ENCODE data around the gene SCLT1.
A peak's percentile ranks its signal among the peaks of the same experiment; 100 is the strongest.

Gene SCLT1

DNA sequence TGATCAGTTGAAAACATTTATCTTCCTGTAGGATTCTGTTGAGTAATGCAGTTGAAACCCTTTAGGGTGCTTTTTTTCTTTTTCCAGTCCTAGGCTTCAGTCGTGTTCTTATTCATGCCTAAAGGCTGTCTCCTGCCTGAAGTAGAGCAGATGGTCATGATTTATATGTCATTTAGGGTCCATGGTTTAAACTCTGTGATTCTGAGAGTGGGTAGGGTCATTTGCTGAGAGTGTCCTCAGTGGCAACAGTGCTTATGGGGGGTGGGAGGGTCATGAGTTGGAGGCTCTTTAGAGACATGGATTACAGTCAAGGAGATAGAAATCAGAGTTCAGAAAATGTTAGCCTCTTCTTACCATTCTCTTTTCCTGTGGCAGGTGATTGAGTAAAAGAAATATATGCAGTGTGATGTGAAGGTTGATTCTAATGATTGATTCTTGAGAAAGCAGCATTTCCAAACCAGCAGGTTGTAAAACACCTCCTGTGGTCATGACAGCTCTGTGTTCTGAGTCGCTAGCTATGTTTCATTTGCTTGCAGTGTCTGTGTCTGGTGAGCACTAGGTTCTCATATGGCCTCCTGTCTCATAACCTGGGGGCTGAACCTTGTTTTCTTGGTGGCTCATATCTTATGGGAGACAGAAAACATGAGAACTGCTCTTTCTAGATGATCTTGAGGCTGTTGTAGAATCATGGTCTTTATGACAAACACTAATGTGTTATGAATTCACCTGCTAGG is 223.4 kb downstream of the SCLT1 start:
- DNase-seq (ENCODE audit: low read depth) = no peak

DNA sequence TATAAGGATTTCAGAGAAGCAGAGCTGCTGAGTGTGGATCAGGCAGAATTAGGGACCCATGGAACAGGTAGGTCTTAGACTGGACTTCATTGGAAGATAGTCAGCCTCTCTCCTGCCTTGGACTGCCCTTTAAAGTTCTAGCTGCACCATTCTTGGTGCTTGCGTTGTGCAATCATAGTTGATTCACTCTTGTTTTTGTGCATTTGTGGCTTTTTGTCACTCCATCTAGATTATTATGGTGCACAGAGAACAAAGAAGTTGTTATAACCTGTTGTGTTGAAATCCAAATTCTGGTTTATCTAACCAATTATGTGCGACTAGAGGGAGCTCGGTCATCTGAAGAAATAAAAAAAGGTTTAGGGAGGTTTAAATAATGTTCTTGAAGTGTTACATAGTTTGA is 224.6 kb downstream of the SCLT1 start:
- no peak for DNase-seq (ENCODE audit: low read depth)

DNA sequence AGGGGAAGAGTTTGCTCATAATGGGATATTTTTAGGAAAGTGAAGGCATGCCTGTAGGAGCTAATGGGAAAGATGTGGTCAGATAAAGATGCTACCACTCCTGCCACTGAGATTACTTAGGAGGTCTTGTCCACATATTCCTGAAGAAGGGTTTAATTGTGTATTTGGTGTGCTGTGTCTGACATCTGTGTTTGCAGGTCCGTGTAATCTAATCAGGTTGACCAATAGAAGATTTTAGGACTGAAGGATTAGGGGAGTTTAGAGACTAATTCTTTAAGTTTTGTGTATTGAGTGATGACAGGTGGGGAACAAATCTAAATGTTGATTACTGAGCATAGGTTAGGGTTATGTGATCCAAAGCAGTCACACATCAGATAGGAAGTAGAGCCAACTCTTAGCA is 226.6 kb downstream of the SCLT1 start:
- DNase-seq (ENCODE audit: low read depth) = no peak

DNA sequence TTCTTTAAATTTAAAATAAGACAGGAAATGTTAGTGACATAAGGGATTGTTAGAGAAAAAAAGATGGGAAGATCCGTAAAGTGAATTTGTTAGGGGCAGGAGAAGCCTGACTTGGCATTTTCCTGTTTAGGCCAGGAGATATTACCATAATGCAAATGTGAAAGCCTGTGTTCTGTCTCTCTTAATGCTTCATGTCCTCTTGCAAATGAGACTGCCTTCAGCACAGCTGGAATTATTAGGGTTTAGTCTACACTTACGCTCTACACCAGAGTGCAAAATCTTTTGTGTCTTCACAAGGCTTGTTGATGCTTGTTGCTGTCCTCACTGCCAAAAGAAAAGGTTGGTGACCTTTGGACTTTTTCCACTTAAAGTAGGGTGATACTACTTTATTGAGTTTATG is 227.1 kb downstream of the SCLT1 start:
- no peak for DNase-seq (ENCODE audit: low read depth)

DNA sequence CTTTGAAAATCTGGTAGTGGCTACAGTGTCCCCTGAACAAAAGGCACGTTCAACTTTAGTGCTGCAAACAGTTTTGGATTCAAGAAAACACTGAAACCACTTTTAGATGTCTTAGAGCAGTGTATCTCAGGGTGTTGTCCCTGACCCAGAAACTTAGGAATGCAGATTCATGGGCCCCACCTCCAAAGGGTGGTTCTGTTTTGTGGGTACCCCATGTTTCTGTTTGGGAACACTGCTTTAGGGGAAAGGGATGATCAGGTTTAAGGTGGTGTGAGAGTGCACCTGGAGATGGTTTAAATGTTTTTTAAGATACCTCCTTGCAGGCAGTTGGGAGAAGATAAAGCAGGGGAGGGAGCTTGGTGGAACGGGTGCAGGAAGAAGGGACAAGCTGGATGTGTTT is 228.2 kb downstream of the SCLT1 start:
- DNase-seq (ENCODE audit: low read depth) = no peak

DNA sequence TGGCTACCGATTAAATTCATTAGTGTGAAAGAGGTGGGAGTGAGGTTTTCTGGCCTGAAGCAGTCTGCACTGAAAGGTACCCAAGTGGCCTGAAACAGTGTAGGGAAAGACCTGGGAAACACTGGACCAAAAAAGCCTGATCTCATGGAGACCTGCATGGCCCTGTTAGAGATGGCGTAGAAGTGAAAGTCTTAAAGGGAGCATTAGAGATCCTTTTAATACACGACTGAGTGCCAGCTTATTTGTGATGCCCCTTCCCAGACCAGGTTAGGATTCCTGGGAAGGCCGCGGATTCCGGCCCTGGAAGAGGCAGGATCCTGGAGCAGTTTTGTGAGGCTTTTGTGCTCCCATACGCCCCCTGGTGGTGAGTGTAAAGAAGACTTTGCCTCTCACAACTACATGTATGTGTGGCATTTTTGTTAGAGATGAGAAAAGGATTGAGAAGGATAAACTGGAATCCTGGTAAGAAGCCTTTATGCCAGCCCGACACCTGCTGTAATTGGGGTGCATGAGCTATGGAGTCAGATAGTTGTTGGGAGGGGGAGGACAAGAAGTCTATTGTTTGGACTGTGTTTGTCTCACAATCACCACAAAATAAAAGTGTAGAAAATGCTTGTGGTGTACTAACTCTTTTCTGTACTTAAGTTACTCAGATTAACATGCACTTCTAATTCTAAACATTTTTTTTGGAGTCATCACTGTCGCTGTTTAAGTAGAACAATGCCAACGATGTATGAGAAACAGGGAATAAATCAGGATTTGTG is 229.8 kb downstream of the SCLT1 start:
- peak; percentile 68 for DNase-seq (ENCODE audit: low read depth)

DNA sequence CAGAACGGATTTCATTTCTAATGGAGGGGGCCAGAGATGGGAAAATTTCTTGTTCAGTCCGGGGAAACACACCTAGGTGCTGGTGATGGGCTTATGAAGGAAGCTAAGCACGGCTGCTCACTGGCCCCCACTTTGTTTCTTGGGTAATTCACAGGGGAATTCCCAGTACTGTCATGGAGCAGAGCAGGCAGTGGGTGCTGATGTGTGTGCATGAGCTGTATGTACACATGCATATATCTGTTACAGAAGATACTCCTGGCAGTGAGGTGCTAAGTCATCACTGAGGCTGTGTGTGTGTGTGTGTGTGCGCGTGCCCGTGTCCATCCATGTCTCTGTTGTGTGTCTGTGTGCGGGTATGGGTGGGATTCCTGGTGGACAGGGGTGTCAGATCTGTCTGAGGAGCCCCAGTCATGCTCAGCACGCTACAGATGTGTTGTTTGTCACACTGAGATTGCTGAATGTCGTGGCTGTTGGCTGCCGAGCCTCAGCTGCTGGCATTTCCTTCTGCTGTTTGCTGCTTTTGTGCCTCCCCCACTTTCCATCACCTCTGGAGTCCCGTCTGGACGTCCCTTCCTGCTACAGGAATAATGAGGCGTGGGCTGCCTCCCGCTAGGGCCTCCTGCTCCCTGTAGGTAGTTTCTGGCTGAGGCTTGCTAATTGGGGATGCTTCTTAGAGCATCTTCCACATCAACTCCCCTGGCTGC is 230.6 kb downstream of the SCLT1 start:
- no peak for DNase-seq (ENCODE audit: low read depth)

DNA sequence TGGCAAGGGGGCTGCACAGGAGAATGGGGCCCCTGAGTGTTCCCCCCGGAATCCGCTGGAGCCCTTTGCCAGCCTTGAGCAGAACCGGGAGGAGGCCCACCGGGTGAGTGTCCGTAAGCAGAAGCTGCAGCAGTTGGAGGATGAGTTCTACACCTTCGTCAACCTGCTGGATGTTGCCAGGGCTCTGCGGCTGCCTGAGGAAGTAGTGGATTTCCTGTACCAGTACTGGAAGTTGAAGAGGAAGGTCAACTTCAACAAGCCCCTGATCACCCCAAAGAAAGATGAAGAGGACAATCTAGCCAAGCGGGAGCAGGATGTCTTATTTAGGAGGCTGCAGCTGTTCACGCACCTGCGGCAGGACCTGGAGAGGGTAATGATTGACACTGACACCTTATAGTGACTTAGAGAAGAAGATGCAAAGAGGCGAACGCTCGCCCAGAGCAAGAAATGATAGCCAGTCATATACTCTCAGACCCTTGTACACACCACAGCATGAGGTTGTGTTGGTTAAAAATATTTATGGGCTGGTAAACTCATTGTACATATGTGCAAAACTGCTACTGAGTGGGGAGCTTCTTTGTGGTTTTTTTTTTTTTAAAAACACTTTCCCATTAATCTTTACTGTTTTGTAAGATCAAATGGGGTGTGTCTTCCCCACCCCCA is 231.4 kb downstream of the SCLT1 start:
- DNase-seq (ENCODE audit: low read depth) = no peak

DNA sequence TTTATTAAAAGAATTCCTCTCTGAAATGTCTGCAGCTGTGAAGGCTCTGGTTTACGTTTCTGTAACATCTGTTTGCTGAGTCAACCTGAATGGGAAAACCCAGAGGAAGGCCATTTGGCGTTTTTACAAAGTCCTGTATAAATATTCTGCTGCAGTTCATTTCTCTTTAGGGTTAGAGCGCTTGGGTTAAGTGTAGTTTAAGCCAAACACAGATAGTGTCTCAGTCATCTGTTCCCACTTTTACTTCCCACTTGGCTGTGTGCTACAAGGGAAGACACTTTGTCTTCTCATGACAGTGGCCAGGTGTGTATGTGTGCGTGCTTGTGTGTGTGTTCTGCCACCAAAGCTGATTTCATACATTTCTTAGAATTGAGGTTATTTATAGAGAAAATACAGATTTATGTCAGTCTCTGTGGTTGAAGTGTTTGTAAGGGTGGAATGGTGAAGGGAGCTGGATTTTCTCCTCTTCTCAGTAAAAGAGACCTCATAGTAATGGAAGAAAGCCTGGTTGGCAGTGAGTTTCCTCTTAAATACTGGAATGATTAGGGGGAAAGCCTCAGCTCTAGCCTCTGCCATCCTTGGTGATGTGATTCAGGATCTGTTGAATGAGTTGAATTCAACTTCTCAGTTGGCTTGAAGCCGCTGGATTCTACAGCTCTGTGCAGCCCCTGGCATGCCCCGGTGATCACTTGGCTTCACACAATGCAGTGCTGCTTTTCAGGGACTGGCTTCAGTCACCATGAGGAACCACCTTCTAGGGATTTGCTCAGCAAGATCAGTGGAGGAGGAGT is 233.3 kb downstream of the SCLT1 start:
- DNase-seq (ENCODE audit: low read depth) = peak; percentile 30

DNA sequence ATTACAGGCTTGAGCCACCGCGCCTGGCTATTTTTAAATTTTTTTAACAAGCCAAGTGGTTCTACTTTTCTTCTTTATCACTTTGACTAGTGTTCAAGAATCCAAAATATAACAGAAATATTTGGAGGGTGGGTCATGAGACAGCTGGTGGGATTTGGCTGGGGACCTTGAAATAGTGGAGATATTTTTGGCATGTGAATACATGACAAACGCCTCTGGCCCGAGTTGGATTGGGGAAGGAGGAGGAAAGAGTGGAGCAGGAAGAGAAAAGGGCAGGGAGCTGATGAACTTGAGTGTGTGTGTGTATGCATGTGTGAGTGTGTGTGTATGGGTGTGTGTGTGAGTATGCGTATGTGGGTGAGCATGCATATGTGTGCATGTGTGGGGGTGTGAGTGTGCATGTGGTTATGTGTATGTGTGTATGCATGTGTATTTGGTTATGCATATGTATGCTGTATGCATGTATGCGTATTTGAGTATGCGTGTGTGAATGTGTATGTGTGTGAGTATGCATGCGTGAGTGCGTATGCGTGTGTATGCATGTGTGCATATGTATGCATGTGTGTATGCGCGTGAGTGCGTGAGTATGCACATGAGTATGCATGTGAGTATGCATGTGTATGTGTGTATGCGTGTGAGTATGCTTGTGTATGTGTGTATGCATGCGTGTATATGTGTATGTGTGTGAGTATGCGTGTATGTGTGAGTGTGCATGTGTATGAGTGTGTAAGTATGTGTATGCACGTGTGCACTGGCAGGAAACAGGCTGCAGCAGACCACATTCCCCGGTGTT is 234.3 kb downstream of the SCLT1 start:
- DNase-seq (ENCODE audit: low read depth) = peak; percentile 31

DNA sequence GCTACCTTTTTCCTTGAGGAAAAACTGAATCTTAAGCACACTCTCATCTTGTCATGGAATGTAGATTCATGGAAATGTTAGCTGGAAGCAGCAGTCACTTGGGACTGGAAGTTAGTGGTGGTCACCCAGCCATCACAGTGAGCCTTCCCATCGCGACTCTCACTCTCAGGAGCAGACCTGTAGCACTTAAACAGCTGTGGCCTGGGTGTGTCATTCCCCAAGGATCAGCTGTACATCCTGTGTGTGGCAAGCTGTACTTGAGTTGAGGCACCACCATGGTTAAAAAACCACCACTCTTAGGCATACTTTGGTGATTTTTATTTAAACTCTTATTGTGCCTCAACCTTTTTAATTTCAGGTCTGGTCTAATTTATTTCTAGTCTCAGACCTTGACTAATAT is 237.1 kb downstream of the SCLT1 start:
- DNase-seq (ENCODE audit: low read depth) = no peak

DNA sequence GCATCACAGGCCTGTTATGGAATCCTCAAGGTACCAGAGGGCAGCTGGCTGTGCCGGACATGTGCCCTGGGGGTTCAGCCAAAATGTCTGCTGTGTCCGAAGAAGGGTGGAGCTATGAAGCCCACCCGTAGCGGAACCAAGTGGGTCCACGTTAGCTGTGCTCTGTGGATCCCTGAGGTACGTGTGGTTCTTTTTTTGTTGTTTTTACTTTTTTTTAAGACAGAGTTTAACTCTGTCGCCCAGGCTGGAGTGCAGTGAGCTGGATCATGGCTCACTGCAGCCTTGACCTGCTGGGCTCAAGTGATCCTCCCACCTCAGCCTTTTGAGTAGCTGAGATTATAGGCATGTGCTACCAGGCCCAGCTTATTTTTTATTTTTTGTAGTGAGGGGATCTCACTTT is 237.7 kb downstream of the SCLT1 start:
- DNase-seq (ENCODE audit: low read depth) = no peak

DNA sequence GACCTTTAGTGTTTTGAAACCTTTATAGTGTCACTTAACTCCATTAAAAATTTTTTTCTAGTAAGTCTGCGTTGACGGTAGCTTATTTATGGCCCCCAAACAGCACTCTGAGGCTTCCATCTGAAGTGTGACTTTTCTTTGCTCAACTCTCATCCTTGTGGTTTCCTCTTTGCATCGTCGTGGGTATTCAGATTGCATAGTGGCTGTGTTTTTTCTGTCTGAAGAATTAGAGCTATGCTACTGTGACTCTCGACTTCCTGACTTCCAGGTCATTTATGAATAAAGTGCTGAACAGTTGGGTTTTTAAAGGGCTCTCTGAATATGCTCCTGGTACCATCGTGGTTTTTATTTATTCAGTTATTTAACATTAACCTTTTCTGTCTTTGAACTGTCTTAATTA is 238.9 kb downstream of the SCLT1 start:
- DNase-seq (ENCODE audit: low read depth) = no peak

DNA sequence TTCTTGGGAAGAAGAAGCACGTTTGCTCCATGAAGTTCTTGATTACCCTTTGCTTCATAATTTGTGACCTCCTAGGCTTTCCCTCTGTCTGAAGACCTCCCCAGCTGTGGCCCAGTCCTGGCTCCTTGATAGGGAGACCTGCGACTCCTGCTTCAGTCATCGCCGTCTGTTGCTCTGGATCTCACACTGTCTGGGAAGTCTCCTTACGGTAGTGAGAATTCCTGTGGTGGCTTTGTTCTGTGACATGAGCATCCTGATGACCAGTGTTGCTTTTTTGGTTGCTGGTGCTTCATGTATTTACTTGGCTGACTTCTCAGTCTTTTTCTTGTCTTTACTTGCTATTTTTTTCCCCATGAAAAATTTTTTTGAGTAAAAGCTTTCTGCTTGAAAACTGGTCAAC is 239.6 kb downstream of the SCLT1 start:
- DNase-seq (ENCODE audit: low read depth) = no peak

DNA sequence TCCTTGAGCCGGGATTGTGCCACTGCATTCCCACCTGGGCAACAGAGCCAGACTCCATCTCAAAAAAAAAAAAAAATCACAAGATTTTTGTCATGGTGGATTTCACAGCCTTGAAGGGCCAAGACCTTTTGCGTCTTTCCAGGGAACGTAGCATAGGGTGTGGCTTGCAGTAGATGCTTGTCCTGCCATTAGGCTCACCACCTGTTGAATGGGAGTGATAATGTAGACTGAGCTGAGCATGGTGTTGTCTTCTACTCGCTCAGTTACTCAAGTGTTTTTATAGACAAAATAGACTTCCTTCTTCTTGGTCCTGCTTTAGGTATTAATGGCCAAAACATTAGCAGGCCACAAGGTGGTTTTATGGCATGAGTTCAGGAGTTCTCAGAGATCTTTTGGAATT is 243.1 kb downstream of the SCLT1 start:
- no peak for DNase-seq (ENCODE audit: low read depth)

DNA sequence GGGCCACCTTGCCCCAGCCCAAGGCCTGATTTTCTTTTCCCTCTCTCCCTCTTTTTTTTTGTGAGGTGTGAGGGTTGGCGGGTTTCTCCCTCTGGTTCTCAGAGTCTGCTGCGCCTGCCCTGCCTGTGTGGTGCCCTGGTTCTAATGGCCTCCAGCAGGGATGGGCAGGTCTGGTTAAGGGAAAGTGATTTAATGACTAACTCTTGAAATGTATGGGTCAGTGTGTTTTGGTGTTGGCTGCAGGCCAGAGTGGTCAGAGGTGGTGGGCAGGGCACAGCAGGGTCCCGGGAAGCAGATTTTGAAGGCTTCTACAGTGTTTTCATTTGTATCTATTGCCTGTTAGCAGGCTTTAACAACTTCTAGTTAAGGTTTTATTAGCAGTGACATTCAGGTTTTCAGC is 244.9 kb downstream of the SCLT1 start:
- DNase-seq (ENCODE audit: low read depth) = no peak

DNA sequence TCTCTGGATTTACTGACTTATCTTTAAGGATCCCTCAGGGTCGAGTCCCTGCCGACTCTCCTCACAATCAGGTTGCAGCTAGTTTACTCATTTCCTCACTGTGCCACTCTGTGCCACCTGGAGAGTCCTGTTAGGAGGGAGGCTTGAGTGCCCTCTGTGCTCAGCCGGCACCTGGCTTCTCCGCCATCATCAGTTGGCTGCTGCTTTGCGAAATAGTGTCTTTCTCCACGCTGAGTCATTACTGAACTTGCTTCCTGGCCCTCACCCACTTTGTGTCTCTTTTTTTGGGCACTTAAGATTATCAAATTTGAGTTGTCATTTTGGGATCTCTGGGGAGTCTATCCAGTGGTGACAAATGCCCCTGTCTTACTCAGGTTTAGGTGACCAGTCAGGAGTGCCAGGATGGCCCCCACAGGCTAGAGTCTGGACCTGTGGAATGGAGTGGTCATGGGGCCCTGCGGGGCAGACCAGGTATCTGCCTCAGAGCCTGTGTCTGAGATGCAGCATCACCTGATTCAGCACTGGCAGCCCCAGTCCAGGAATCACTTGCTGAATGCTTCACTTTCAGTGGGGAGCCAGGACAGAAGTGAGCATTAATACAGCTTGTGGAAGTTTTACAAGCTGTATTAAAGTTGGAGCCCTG is 246.1 kb downstream of the SCLT1 start:
- no peak for DNase-seq (ENCODE audit: low read depth)

DNA sequence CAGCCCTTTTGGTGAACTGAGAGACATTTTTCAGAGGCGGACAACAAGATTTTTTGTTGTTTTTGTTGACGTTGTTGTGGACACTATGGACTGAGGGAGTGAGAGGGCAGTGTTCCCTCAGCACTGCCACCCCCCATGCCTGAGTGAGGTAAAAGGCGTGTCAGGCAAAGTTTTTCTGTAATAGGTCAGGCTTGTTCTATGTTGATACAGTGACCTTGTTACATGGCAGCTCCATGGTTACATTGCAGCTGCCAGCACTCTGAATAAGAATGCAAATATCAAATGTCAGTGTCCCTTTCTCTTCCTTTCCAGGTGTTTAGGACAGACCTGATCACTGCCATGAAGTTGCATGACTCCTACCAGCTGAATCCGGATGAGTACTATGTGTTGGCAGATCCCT is 247.3 kb downstream of the SCLT1 start:
- DNase-seq (ENCODE audit: low read depth) = no peak

DNA sequence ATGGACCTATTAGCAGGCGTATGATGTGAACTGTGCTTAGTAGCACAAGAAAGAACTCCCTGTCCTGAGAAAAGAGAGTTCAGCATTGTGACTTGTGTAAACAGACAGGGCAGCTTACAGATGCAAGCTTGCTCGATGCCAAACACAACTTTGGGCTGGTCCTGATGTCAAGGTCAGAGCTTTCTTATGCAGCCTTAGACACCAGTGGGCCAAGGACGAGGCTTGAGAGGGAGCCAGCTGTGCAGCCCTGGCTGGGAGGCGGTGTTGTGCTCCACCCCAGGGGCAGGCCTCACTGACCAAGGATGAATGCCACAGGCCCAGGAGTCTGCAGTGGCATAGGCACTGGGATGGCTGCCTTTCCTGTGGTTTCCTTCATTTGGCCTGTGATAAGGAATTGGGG is 248.4 kb downstream of the SCLT1 start:
- no peak for DNase-seq (ENCODE audit: low read depth)

DNA sequence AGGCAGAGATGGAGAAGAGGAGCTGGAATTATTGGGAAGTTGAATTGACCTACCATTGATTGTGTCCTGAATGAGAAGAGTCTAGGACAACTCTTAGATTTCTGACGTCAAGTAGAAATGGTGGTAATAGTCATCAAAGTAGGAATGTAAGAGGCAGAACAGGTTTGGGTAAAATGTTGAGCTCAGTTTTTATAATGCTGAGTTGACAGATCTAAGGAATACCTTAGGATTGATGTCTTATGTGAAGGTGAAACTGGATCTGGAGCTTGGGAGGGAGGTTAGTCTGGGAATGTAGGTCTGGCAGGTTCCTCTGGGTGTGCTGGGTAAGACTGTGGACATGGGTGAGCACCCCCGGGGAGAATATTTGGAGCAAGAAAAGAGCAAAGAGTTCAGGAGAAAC is 251.9 kb downstream of the SCLT1 start:
- no peak for DNase-seq (ENCODE audit: low read depth)

Measured in stromal cell of bone marrow (primary cell).